ENCODE results near the gene PPCS. TPM values are rescaled to one million over a fixed set of nuclear protein-coding genes. Genes with fewer than 3 reads are reported as not detected.
A peak's percentile ranks its signal among the peaks of the same experiment; 100 is the strongest.

PPCS gene
- 10 to 100 TPM; 46.8 to 48.4 TPM for total RNA-seq

DNA sequence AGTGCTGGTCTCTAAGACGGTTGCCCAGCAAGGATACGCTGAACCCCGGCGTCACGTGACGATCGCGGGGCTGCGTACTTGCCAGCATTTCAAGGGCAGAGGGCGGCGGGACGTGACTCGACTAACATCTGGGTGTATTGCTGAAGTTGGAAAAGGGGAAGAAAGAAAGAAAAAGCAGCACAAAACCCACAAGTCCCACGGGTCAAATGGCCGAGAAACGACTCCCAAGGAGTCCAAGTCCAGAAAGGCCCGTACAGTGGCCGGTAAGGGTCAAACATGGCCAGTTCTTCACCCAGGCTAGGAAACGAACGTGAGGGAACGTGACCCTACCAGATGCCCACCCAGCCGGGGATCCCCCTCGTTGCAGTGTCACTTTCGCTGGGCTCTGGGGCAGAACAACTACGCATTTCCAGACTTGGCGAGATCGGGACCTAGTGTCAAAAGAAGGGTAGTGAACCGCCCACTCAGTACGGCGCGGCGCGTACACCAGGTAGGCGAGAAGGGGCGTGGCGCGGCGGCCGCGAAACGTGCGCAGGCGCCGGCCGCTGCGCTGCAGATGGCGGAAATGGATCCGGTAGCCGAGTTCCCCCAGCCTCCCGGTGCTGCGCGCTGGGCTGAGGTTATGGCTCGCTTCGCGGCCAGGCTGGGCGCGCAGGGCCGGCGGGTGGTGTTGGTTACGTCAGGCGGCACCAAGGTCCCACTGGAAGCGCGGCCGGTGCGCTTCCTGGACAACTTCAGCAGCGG lies at the start of gene PPCS, which contains the start of gene ZMYND12:
PPCS (plus strand) TSS at position 534 of the 744 bp plus-strand sequence; CDS start at position 557, 23 bp downstream.
ZMYND12 (minus strand) TSS at position 13 of the 744 bp plus-strand sequence. CDS start 25 bp downstream, outside the sequence.
- Mint-ChIP-seq H3K27me3 (peaks cover 1% of the 10 kb centered on the region), H3K36me3 (ENCODE audit: low read depth) (peaks cover 42% of the 10 kb centered on the region)
- POLR2A ChIA-PET = interaction anchor here (0.9 to 1.9 kb wide), 10 partner anchors 10 to 1765 kb away, joined by 3 to 11 read pairs (median 4); partner anchors contain the start of genes C1orf50, FOXJ3, NFYC and P3H1

DNA sequence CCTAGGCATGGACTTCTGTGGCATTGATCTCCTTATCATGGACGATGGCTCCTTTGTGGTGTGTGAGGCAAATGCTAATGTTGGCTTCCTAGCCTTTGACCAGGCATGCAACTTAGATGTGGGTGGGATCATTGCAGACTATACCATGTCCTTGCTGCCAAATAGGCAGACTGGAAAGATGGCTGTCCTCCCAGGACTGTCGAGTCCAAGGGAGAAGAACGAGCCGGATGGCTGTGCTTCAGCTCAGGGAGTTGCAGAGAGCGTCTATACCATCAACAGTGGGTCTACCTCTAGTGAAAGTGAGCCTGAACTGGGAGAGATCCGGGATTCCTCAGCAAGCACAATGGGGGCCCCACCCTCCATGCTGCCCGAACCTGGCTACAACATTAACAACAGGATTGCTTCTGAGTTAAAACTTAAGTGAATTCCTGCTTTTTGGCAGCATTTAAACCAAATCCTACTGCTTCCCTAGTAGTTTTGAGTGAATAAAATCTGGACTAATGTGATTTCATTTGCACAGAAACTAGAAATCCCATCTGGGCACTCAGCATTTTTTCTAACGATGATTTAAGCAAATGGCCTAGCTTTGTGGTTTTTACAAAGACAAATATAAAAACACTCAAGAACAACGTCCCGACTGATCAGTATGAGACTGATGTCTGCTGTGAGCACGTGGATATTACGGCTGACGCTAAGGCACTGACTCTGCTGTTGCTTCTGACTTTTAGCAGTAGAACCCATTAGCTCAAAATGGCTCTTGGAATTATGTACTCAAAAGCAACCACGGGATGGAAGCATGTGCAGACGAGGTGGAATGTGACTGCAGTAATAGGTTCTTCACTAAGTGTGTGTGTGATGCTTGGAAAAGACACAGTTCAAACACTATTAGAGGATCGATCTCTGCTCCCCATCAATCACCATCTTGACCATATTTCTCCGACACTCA lies 41.5 kb upstream of the PPCS start:
- H3K4me3 Mint-ChIP-seq = no peak overlapping the region
- POLR2A ChIA-PET = no interaction called here
- no peaks in the 10 kb centered on the region for H3K27me3 Mint-ChIP-seq
- CTCF ChIA-PET = no interaction called here
- H3K9me3 Mint-ChIP-seq = no peaks in the 10 kb centered on the region
- no peak overlapping the region for H3K27ac Mint-ChIP-seq
- no peak for DNase-seq
- H3K36me3 Mint-ChIP-seq (ENCODE audit: low read depth) = no peaks in the 10 kb centered on the region
- no peaks in the 10 kb centered on the region for H3K4me1 Mint-ChIP-seq

More for the DNA sequence above, at the start of gene PPCS, which contains the start of gene ZMYND12:
- Mint-ChIP-seq H3K27ac (peak within 1 kb of the TSS; percentile 94), H3K9me3 (no peaks in the 10 kb centered on the region), H3K4me1 (peaks cover 41% of the 10 kb centered on the region), H3K4me3 (peak within 1 kb of the TSS; percentile 91)
- CTCF ChIA-PET = interaction anchor here (0.8 kb wide), 1 partner anchor 310 kb away, joined by 3 read pairs; no protein-coding TSS in a partner anchor
- peak; percentile 90 for DNase-seq

DNA sequence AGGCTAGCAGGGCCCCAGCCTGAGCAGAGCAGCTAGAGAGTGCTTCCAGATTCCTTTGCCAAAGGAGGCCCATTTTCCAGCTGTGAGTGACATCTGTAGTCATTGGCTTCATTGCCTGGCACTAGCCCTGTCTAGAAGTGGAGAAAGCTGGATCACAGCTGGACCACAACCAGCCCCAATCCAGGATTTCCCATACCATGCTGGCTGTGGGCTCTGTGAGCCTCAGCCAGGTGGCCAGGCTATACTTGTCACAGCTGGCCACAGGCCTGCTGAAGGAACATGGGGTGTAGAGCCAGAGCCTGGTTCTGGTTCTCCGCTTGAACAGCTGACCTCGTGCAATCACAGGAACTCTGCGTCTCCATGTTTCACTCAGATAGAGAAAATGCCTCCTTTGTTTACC lies 39.2 kb upstream of the PPCS start:
- Mint-ChIP-seq H3K36me3 (ENCODE audit: low read depth) (no peaks in the 10 kb centered on the region), H3K27ac (no peak overlapping the region), H3K27me3 (no peaks in the 10 kb centered on the region), H3K9me3 (no peaks in the 10 kb centered on the region), H3K4me3 (no peak overlapping the region), H3K4me1 (no peaks in the 10 kb centered on the region)
- ChIA-PET POLR2A (no interaction called here), CTCF (no interaction called here)
- no peak for DNase-seq

DNA sequence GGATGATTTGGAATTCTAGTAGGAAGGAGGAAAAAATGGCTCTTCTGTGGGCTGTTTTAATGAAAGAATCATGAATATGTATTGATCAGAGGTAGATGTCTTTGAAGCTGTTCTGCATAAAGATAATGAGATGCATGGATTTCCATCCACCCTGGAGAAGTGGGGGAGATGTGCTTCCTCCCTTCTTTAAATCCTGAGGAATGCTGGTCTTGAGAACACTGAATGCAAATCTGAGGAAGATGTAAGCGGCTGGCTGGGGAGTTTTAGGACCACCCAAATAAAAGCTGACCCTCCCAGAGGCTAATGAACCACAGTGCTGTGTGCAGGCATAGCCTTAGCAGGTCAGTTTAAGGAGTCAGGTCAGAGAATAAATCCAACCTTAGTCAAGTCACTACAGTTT lies 37.8 kb upstream of the PPCS start:
- Mint-ChIP-seq H3K27me3 (no peaks in the 10 kb centered on the region), H3K4me3 (no peak overlapping the region), H3K4me1 (no peaks in the 10 kb centered on the region), H3K36me3 (ENCODE audit: low read depth) (no peaks in the 10 kb centered on the region), H3K27ac (no peak overlapping the region), H3K9me3 (no peaks in the 10 kb centered on the region)
- ChIA-PET POLR2A (no interaction called here), CTCF (no interaction called here)
- no peak for DNase-seq

DNA sequence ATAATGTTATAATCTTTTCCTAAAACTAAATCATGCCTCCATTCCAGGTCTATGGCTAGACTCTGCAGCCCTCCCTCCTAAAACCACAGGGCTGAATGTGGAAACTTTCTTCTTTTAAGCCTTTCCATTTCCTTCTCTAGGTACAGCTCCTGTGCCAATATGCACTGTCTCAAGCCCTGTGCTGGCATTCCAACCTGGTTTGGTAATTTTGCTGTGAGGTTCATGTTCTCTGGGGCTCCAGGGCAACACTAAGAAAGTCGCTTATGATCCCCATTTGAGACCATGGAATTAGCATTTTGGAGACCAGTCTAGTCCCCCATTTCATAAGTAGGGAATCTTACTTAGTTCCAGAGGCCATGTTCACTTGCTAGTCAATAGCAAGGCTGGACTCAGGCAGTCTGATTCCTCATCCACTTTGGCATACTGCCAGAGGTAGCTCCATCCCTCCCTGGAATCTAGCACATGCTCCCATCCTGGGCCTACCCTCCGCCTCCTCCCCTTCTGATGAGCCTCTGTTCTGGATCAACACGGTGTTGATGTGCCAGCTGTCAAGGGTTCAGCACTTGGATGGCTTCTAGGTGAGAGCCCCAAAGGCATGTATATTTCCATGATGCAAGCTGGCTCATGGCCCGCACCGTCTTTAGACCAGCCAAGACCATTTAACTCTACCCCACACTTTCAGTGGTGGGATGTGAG lies 37.1 kb upstream of the PPCS start:
- POLR2A ChIA-PET = no interaction called here
- Mint-ChIP-seq H3K4me1 (no peaks in the 10 kb centered on the region), H3K4me3 (no peak overlapping the region), H3K9me3 (no peaks in the 10 kb centered on the region), H3K27me3 (no peaks in the 10 kb centered on the region), H3K27ac (no peak overlapping the region), H3K36me3 (ENCODE audit: low read depth) (no peaks in the 10 kb centered on the region)
- CTCF ChIA-PET = no interaction called here
- DNase-seq = no peak

DNA sequence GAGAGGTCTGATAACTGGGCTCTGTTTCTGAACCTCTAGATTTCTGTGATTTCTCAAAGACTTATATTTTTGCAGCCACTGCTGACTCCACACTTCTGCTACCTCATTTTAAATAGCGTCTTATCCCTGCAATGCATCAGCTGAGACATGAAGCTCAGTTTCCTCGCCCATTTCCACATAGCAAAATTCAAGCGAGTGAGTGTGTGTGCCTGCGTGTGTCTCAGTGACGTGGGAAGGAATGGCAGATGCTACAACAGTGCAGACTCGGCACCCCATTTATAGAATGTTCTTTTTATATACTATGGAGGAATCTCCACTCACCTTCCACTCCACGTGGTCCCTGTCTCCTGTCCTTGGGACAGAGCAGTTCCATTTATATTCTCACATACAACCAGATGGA lies 36.2 kb upstream of the PPCS start:
- no peak overlapping the region for H3K4me3 Mint-ChIP-seq
- ChIA-PET CTCF (no interaction called here), POLR2A (no interaction called here)
- no peaks in the 10 kb centered on the region for H3K36me3 Mint-ChIP-seq (ENCODE audit: low read depth)
- no peaks in the 10 kb centered on the region for H3K4me1 Mint-ChIP-seq
- no peak overlapping the region for H3K27ac Mint-ChIP-seq
- DNase-seq = no peak
- no peaks in the 10 kb centered on the region for H3K9me3 Mint-ChIP-seq
- H3K27me3 Mint-ChIP-seq = no peaks in the 10 kb centered on the region

DNA sequence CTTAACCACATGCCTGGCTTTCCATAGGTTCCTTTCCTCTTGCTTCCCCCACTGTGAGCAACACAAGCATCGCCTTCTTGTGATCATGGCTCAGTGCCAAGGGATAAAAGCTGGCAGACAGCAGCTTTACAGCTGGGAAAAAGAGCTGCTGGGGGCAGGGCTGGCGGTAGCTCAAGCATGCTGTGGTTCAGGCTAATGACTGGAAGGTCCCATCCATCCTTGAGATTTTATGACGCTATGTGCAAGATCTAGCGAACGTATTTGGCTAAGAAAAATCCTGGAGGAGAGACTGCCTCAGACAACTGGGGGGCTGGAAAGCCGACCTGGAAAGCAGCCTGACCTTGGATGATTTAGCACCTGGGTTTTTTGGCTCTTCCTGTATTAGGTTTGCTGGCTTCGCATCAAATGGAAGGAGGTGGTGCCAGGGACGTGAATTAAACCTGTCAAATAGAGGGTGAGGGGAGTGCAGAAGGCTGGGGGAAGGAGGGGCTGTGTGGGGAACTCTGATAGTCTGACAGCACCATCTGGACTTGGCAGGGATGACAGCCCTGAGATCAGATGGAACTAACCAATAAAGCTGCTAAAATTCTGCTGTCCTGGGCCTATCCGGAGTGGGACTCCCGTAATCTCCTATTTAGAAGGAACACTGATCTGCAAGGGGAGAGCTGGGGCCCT lies 35.3 kb upstream of the PPCS start:
- ChIA-PET CTCF (no interaction called here), POLR2A (no interaction called here)
- H3K36me3 Mint-ChIP-seq (ENCODE audit: low read depth) = no peaks in the 10 kb centered on the region
- no peaks in the 10 kb centered on the region for H3K9me3 Mint-ChIP-seq
- no peak for DNase-seq
- H3K4me1 Mint-ChIP-seq = no peaks in the 10 kb centered on the region
- no peak overlapping the region for H3K4me3 Mint-ChIP-seq
- no peaks in the 10 kb centered on the region for H3K27me3 Mint-ChIP-seq
- H3K27ac Mint-ChIP-seq = no peak overlapping the region

DNA sequence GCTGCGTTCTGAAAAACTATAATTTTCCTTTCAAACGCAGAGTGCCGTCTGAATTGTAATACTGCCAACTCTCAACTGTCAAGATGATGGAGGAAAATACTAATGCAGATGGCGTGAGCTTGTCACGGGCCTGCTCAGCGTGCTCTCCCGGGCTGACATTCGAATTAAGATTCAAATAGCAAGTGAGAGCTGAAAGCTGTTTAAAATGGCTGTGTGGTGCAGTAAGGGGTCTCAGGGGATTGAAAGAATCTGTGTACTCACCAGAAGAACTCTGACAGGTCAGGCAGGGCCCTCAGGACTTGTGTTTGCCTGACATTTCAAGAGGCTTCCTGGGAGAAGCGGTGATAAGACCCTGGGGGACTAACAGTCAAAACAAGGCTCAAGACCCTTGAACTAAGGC lies 33.6 kb upstream of the PPCS start:
- Mint-ChIP-seq H3K4me3 (no peak overlapping the region), H3K9me3 (no peaks in the 10 kb centered on the region), H3K27ac (no peak overlapping the region), H3K27me3 (no peaks in the 10 kb centered on the region), H3K36me3 (ENCODE audit: low read depth) (no peaks in the 10 kb centered on the region), H3K4me1 (no peaks in the 10 kb centered on the region)
- no peak for DNase-seq
- ChIA-PET CTCF (no interaction called here), POLR2A (no interaction called here)

DNA sequence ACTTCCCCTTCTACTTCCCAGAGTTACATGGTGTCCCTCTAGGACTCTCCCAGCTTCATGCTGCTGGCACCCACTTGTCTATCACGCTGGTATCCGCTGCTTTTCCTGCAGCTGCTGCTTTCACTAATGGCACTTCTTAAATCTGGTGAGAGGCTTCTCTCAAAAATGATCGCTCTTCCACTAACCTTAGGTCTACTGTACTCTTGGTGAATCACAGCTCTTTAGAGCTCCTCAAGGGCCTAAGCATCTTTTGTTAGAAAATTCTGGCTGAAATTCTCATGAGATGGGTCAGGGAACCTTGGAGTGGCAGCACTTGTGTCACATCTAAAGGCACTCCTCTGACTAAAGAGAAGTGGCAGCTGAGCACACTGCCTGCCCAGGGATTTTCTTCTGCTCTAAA lies 32.7 kb upstream of the PPCS start:
- H3K9me3 Mint-ChIP-seq = no peaks in the 10 kb centered on the region
- CTCF ChIA-PET = no interaction called here

DNA sequence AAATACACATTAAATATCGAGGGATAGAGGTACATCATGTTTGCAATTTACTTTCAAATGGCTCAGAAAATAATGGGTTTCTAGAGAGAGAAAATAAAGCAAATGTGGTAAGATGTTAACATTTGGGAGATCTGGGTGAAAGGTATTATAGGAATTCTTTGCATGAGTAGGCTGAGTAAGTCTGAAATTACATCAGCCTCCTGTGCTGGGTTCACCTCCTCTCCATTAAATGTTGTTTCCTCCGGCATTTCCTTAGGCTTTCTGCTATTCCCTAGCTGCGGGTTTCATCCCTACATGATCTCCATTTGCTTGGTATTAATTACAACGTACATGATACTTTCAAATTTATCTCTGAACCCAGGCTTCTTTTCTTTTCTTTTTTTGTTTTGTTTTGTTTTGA lies 32.1 kb upstream of the PPCS start:
- H3K27ac Mint-ChIP-seq = no peak overlapping the region

More for the DNA sequence above, 32.7 kb upstream of the PPCS start:
- POLR2A ChIA-PET = no interaction called here
- Mint-ChIP-seq H3K27me3 (no peaks in the 10 kb centered on the region), H3K4me1 (no peaks in the 10 kb centered on the region), H3K27ac (no peak overlapping the region), H3K4me3 (no peak overlapping the region), H3K36me3 (ENCODE audit: low read depth) (no peaks in the 10 kb centered on the region)
- DNase-seq = no peak

DNA sequence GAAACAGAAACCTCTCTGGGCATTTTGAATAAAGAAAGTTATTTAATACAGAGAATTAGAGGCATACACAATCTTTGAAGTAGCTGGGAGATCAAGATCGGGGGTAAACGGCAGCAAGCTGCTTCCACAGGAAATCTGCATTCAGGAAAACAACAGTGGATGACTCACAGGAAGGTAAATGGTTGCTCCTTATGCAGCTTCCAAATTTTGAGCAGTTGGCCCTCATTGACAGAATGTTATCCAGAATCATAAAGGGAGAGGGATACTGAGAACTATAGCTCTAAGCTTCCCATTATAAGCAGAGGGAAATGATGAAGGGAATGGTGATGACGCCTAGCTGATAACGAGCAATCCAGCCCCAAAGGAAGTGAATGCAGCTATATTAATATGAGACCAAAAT lies 29.1 kb upstream of the PPCS start:
- no peaks in the 10 kb centered on the region for H3K9me3 Mint-ChIP-seq
- H3K36me3 Mint-ChIP-seq (ENCODE audit: low read depth) = no peaks in the 10 kb centered on the region
- H3K4me3 Mint-ChIP-seq = no peak overlapping the region
- H3K27ac Mint-ChIP-seq = no peak overlapping the region
- POLR2A ChIA-PET = no interaction called here
- CTCF ChIA-PET = no interaction called here
- no peak for DNase-seq
- no peaks in the 10 kb centered on the region for H3K27me3 Mint-ChIP-seq
- no peaks in the 10 kb centered on the region for H3K4me1 Mint-ChIP-seq

More for the DNA sequence above, 32.1 kb upstream of the PPCS start:
- Mint-ChIP-seq H3K36me3 (ENCODE audit: low read depth) (no peaks in the 10 kb centered on the region), H3K4me1 (no peaks in the 10 kb centered on the region), H3K9me3 (no peaks in the 10 kb centered on the region), H3K4me3 (no peak overlapping the region), H3K27me3 (no peaks in the 10 kb centered on the region)
- no peak for DNase-seq
- POLR2A ChIA-PET = no interaction called here
- CTCF ChIA-PET = no interaction called here

DNA sequence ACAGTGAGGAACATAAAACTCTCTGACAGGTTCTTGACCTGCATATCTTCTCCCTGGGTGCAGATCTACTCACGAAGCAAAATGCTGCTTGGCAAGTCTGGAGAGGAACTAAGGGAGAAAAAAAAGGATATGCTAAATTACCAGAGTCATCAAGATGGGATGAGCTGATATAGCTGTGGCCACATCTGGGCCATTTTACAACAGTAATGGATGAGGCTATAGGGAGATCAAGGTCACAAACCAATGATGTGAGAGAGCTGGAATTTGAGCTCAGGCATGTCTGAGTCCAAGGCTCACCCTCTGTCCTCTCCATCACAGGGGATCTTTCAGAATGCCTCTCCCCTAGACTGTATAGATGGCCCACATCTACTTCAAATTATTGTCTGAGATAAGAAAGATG lies 26.7 kb upstream of the PPCS start:
- no peak overlapping the region for H3K27ac Mint-ChIP-seq
- H3K36me3 Mint-ChIP-seq (ENCODE audit: low read depth) = no peaks in the 10 kb centered on the region
- H3K9me3 Mint-ChIP-seq = no peaks in the 10 kb centered on the region
- DNase-seq = no peak
- POLR2A ChIA-PET = no interaction called here
- no peaks in the 10 kb centered on the region for H3K27me3 Mint-ChIP-seq
- H3K4me3 Mint-ChIP-seq = no peak overlapping the region
- CTCF ChIA-PET = no interaction called here
- H3K4me1 Mint-ChIP-seq = no peaks in the 10 kb centered on the region

Data from activated CD4-positive, alpha-beta memory T cell treated with anti-CD3 and anti-CD28 coated beads, Interleukin-2, amount 10 ng/mL, durations not matched to agents 7 days and 5 days (primary cell).